ENCODE results near the gene FANK1. TPM values are rescaled to one million over a fixed set of nuclear protein-coding genes. Genes with fewer than 3 reads are reported as not detected.
A peak's percentile ranks its signal among the peaks of the same experiment; 100 is the strongest.

Gene FANK1
- polyA plus RNA-seq, 2 of the 4 experiments (the other 2 are of a cell fraction), result 4.1 to 5.3 TPM

DNA sequence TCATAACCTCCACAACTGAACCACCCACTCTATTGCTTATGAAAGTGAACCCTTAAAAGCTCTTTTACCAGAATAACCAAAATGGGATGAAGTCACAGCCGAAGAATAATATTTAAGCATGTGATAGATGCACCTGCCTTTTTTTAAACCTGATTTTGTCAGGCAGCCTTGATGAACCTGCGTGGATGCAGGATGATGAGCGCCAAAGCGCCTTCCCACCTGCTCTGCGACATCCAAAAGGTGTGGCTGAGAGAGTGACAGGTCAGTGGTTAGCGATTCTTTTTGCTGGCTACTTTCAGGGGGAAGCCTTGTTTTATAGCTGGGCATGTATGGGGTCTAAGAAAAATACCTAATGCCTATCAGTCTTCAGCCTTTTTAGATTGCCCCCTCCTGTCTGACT lies 157.8 kb downstream of the FANK1 start:
- DNase-seq (ENCODE audit: low read depth in 1 of 2, low spot score in 1 of 2) (no peak), ATAC-seq (no peak), FAIRE-seq (no peak)
- no peaks in the 10 kb centered on the region for H3K9me3 ChIP-seq
- TF ChIP-seq RAD21 (conservative IDR thresholded peaks at IDR 0.05 in 1 of 2, IDR thresholded peaks at IDR 0.05 in 1 of 2), result no peak
- TF ChIP-seq ZSCAN20 (CRISPR knock-in tag; IDR thresholded peaks at IDR 0.05), result no peak
- TF ChIP-seq HOXB13 (CRISPR knock-in tag; IDR thresholded peaks at IDR 0.05; ENCODE audit: low read depth), result no peak
- no peak for TF ChIP-seq FOXS1 (CRISPR knock-in tag; IDR thresholded peaks at IDR 0.05)
- no peak for TF ChIP-seq HEYL (CRISPR knock-in tag; IDR thresholded peaks at IDR 0.05)
- TF ChIP-seq NPAS2 (CRISPR knock-in tag; IDR thresholded peaks at IDR 0.05; ENCODE audit: borderline replicate concordance), result no peak
- TF ChIP-seq, protein P1, sequence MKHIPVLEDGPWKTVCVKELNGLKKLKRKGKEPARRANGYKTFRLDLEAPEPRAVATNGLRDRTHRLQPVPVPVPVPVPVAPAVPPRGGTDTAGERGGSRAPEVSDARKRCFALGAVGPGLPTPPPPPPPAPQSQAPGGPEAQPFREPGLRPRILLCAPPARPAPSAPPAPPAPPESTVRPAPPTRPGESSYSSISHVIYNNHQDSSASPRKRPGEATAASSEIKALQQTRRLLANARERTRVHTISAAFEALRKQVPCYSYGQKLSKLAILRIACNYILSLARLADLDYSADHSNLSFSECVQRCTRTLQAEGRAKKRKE (CRISPR knock-in tag; IDR thresholded peaks at IDR 0.05; ENCODE audit: low read depth), result no peak
- TF ChIP-seq MAFK (IDR thresholded peaks at IDR 0.05; ENCODE audit: partially characterized antibody), result no peak
- TF ChIP-seq SMC3 (IDR thresholded peaks at IDR 0.05), result no peak
- TF ChIP-seq HOXA7 (CRISPR knock-in tag; IDR thresholded peaks at IDR 0.05), result no peak
- no peak overlapping the region for H3K27ac ChIP-seq
- H3K4me1 ChIP-seq, result peaks cover 6% of the 10 kb centered on the region
- 89% methylated on average over 6 of the region's 6 CpGs for WGBS (ENCODE audit: missing lambda C conversion rate)
- CTCF ChIA-PET, result interaction anchor here (1.0 to 1.6 kb wide), 3 partner anchors 27 to 70 kb away, joined by 3 read pairs; no protein-coding TSS in a partner anchor
- no peak overlapping the region for H3K4me2 ChIP-seq
- H3K4me3 ChIP-seq, result no peak overlapping the region
- POLR2A ChIA-PET, result no interaction called here

DNA sequence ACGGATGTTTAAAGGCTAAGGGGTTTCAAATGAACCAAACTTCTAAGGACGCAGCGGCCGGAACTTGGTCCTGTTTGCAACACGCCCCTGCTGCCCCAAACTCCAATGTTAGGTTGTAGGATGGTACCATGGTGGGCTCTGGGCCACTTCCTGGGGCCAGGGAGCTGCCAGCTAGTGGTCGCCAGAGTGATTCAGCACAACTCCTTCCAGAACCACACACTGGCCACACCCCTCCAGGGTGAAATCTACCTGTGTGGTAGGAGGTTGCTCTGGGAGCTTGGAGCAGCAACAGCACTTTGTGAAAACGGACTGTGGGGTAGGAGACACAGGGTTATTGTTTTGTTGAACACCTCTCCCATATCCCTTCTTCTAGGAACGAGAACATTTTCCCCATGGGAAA lies 161.1 kb downstream of the FANK1 start:
- ChIA-PET CTCF (interaction anchor here (1.1 kb wide), 1 partner anchor 329 kb away, joined by 4 read pairs; no protein-coding TSS in a partner anchor), POLR2A (no interaction called here)
- DNase-seq (ENCODE audit: low read depth in 1 of 2, low spot score in 1 of 2) (no peak), FAIRE-seq (no peak), ATAC-seq (no peak)
- Histone ChIP-seq H3K4me3 (no peak overlapping the region), H3K4me1 (peaks cover 38% of the 10 kb centered on the region), H3K4me2 (no peak overlapping the region), H3K27ac (peak overlapping the region in 1 of 2 experiments; percentile 50; a peak in 3 of 6 replicates), H3K9me3 (peaks cover 3% of the 10 kb centered on the region; the same call in 1 of the 3 replicates)
- no peak for TF ChIP-seq CBX8 (IDR thresholded peaks at IDR 0.05)
- TF ChIP-seq FOSB (CRISPR knock-in tag; IDR thresholded peaks at IDR 0.05), result no peak
- TF ChIP-seq, protein P2, sequence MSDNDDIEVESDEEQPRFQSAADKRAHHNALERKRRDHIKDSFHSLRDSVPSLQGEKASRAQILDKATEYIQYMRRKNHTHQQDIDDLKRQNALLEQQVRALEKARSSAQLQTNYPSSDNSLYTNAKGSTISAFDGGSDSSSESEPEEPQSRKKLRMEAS (IDR thresholded peaks at IDR 0.05), result no peak
- no peak for TF ChIP-seq POLR2AphosphoS2 (conservative IDR thresholded peaks at IDR 0.05; ENCODE audit: low read length)
- no peak for TF ChIP-seq ESRRA (IDR thresholded peaks at IDR 0.05; ENCODE audit: borderline replicate concordance, low read length)
- no peak for TF ChIP-seq POLR2A (IDR thresholded peaks at IDR 0.05; ENCODE audit: low read length)
- no peak for TF ChIP-seq HOXA7 (CRISPR knock-in tag; IDR thresholded peaks at IDR 0.05)
- WGBS (ENCODE audit: missing lambda C conversion rate), result 86% methylated on average over 8 of the region's 8 CpGs

DNA sequence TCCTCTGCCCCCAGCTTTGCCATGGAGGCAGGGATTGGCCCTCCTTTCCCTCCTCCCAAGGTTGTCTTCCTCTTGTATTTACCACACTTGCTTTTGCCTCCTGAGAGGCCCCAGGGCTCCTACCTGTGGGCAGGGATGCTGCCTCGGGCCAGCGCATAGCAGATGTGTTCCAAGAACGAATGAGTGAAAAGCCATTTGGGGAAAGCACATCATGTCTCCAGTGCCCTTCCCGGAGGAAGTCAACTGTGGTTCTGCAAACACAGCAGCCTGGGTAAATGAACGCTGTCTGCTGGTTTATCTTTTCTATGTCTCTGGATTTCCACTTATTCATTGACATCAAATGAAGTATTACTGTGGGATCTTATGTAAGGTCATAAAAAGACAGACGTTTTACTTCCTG lies 161.7 kb downstream of the FANK1 start:
- peak overlapping the region in 1 of 2 experiments; percentile 50; a peak in 3 of 6 replicates for H3K27ac ChIP-seq
- FAIRE-seq, result no peak
- ChIA-PET CTCF (interaction anchor here (1.1 kb wide), 1 partner anchor 329 kb away, joined by 4 read pairs; no protein-coding TSS in a partner anchor), POLR2A (no interaction called here)
- H3K4me2 ChIP-seq, result no peak overlapping the region
- TF ChIP-seq MAFK (IDR thresholded peaks at IDR 0.05; ENCODE audit: partially characterized antibody) (no peak), CBX8 (IDR thresholded peaks at IDR 0.05) (no peak), HEYL (CRISPR knock-in tag; IDR thresholded peaks at IDR 0.05) (no peak), PHF8 (IDR thresholded peaks at IDR 0.05; ENCODE audit: borderline replicate concordance, low read depth) (no peak), JUNB (IDR thresholded peaks at IDR 0.05) (no peak), EHMT2 (IDR thresholded peaks at IDR 0.05; ENCODE audit: low read depth) (no peak), FOSB (CRISPR knock-in tag; IDR thresholded peaks at IDR 0.05) (no peak), RFX5 (IDR thresholded peaks at IDR 0.05) (no peak), FOSL2 (IDR thresholded peaks at IDR 0.05) (no peak), FOSL2 (CRISPR knock-in tag; IDR thresholded peaks at IDR 0.05) (no peak)
- TF ChIP-seq, protein P3, sequence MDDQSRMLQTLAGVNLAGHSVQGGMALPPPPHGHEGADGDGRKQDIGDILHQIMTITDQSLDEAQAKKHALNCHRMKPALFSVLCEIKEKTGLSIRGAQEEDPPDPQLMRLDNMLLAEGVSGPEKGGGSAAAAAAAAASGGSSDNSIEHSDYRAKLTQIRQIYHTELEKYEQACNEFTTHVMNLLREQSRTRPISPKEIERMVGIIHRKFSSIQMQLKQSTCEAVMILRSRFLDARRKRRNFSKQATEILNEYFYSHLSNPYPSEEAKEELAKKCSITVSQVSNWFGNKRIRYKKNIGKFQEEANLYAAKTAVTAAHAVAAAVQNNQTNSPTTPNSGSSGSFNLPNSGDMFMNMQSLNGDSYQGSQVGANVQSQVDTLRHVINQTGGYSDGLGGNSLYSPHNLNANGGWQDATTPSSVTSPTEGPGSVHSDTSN (IDR thresholded peaks at IDR 0.05), result no peak
- TF ChIP-seq, protein P4, sequence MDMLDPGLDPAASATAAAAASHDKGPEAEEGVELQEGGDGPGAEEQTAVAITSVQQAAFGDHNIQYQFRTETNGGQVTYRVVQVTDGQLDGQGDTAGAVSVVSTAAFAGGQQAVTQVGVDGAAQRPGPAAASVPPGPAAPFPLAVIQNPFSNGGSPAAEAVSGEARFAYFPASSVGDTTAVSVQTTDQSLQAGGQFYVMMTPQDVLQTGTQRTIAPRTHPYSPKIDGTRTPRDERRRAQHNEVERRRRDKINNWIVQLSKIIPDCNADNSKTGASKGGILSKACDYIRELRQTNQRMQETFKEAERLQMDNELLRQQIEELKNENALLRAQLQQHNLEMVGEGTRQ (IDR thresholded peaks at IDR 0.05), result no peak
- TF ChIP-seq, protein P5, sequence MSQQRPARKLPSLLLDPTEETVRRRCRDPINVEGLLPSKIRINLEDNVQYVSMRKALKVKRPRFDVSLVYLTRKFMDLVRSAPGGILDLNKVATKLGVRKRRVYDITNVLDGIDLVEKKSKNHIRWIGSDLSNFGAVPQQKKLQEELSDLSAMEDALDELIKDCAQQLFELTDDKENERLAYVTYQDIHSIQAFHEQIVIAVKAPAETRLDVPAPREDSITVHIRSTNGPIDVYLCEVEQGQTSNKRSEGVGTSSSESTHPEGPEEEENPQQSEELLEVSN (IDR thresholded peaks at IDR 0.05; ENCODE audit: borderline replicate concordance, low read depth), result no peak
- H3K4me1 ChIP-seq, result peaks cover 44% of the 10 kb centered on the region
- no peak for DNase-seq (ENCODE audit: low read depth in 1 of 2, low spot score in 1 of 2)
- 81% methylated on average over 6 of the region's 6 CpGs for WGBS (ENCODE audit: missing lambda C conversion rate)
- no peak overlapping the region for H3K4me3 ChIP-seq
- H3K9me3 ChIP-seq, result peaks cover 3% of the 10 kb centered on the region; the same call in 1 of the 3 replicates
- no peak for ATAC-seq
